HepG2 (cell line): ENCODE measurements around the gene RTF1.

Experiments used
- CBFB ChIP-seq: sonication (generic); formaldehyde crosslinking; IDR thresholded peaks from 2 replicates; pipeline ENCODE4 v1.4.0; 2020; ENCODE audit warnings: missing genetic modification reagents
- CEBPB ChIP-seq: IDR thresholded peaks from 2 replicates; pipeline ENCODE4 v1.6.1; 2011; ENCODE audit warnings: low read depth, low read length, improper control_type of control experiment, borderline replicate concordance
- CTCF ChIP-seq: sonication (generic); formaldehyde crosslinking; IDR thresholded peaks from 2 replicates; pipeline ENCODE4 v1.5.0; 2020; ENCODE audit warnings: mild to moderate bottlenecking, missing genetic modification reagents, moderate library complexity
- KAT8 ChIP-seq: IDR thresholded peaks from 2 replicates; pipeline ENCODE4 v1.6.1; 2016; ENCODE audit warnings: missing genetic modification reagents, missing compliant biosample characterization
- NRL ChIP-seq: sonication (generic); formaldehyde crosslinking; IDR thresholded peaks from 2 replicates; pipeline ENCODE4 v1.5.0; 2020; ENCODE audit warnings: missing genetic modification reagents, mild to moderate bottlenecking, moderate library complexity, borderline replicate concordance
- ZKSCAN1 ChIP-seq: fragments of 150-350 bp; IDR thresholded peaks from 2 replicates; pipeline ENCODE4 v1.6.1; 2014; ENCODE audit warnings: low read length
- ZNF740 ChIP-seq: sonication (generic); formaldehyde crosslinking; IDR thresholded peaks from 2 replicates; pipeline ENCODE4 v1.4.0; 2020; ENCODE audit warnings: missing genetic modification reagents

- no peak for TF ChIP-seq CBFB
- TF ChIP-seq ZNF740 (CRISPR knock-in tag), result no peak
- TF ChIP-seq KAT8 (CRISPR knock-in tag), result no peak
- TF ChIP-seq CEBPB, result no peak
- no peak for TF ChIP-seq ZKSCAN1
- no peak for TF ChIP-seq NRL
- no peak for TF ChIP-seq CTCF
These were observed 104.7 kb downstream of the RTF1 start for GRCh38 chr15:41521614-41522013.
